Measurements from ENCODE around the gene DCAKD.

DNA sequence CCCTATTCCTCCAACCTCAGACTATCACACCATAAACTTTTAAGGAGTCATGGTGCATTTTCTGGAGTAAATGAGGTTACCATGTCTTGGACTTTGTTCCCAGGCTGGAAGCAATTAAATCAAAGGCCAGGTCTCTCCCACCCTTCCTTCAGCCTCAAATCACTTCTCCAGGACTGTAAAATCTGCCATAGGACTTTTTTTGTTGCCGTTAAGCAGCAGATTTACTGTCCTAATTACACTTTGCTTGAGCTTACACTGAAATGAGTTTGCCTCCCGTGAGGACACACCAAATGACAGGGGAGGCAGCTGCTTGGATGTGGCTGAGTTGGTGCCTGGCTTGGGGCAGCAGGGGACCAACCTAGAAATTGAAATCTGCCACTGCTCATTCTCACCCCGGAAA is 14.7 kb downstream of the DCAKD start:
- TF ChIP-seq CTCF (IDR thresholded peaks at IDR 0.05) (no peak), ZFX (IDR thresholded peaks at IDR 0.05; ENCODE audit: borderline replicate concordance) (no peak)

All from 22Rv1 (cell line).